H9 (cell line): Measurements from ENCODE around the gene CDK16. TPM values are rescaled to one million over a fixed set of nuclear protein-coding genes. Genes with fewer than 3 reads are reported as not detected.

ENCODE experiments used
- DNase-seq: peaks from one replicate; pipeline ENCODE4 v3.0.0-alpha.2; 2017
- H2AFZ ChIP-seq: one replicate; pipeline ENCODE4 v1.6.1; 2013; ENCODE audit warnings: mild to moderate bottlenecking, low read length, control low read depth, moderate library complexity
- H2AK5ac ChIP-seq: 2 replicates; pipeline ENCODE4 v1.6.1; 2013; ENCODE audit warnings: low read length, control low read depth, mixed read lengths; ENCODE audit not compliant: insufficient read length
- H2BK120ac ChIP-seq: one replicate; pipeline ENCODE4 v1.6.1; 2013; ENCODE audit warnings: low read depth, mild to moderate bottlenecking, low read length, control low read depth, inconsistent platforms; ENCODE audit not compliant: poor library complexity, severe bottlenecking
- H2BK12ac ChIP-seq: 2 replicates; pipeline ENCODE4 v1.6.1; 2013; ENCODE audit warnings: low read length, control low read depth, mixed read lengths, low read depth; ENCODE audit not compliant: insufficient read length
- H2BK15ac ChIP-seq: 2 replicates; pipeline ENCODE4 v1.6.1; 2013; ENCODE audit warnings: low read depth, low read length, control low read depth
- H2BK20ac ChIP-seq: one replicate; pipeline ENCODE4 v1.6.1; 2013; ENCODE audit warnings: low read depth, mild to moderate bottlenecking, low read length, control low read depth, inconsistent platforms; ENCODE audit not compliant: poor library complexity, severe bottlenecking
- H2BK5ac ChIP-seq: 2 replicates; pipeline ENCODE4 v1.6.1; 2013; ENCODE audit warnings: low read length, control low read depth, mixed read lengths; ENCODE audit not compliant: insufficient read length
- H3K14ac ChIP-seq: 2 replicates; pipeline ENCODE4 v1.6.1; 2013; ENCODE audit warnings: low read length, control low read depth; ENCODE audit not compliant: insufficient read depth
- H3K18ac ChIP-seq: 2 replicates; pipeline ENCODE4 v1.6.1; 2013; ENCODE audit warnings: low read depth, mild to moderate bottlenecking, mixed read lengths, low read length, control low read depth; ENCODE audit not compliant: insufficient read length
- H3K23ac ChIP-seq: 2 replicates; pipeline ENCODE4 v1.6.1; 2013; ENCODE audit warnings: low read length, control low read depth, mixed read lengths, low read depth; ENCODE audit not compliant: insufficient read length
- H3K23me2 ChIP-seq: 2 replicates; pipeline ENCODE4 v1.6.1; 2013; ENCODE audit warnings: low read depth, mild to moderate bottlenecking, mixed read lengths, low read length, control low read depth; ENCODE audit not compliant: insufficient read length, poor library complexity, severe bottlenecking
- H3K27ac ChIP-seq: 2 replicates; pipeline ENCODE4 v1.5.1; 2013; ENCODE audit warnings: low read length, control low read depth, mixed read lengths, low read depth; ENCODE audit not compliant: insufficient read length
- H3K27me3 ChIP-seq: 2 replicates; pipeline ENCODE4 v1.6.1; 2013; ENCODE audit warnings: low read length, control low read depth, inconsistent platforms; ENCODE audit not compliant: insufficient read depth
- H3K4ac ChIP-seq: 2 replicates; pipeline ENCODE4 v1.6.1; 2013; ENCODE audit warnings: low read depth, mild to moderate bottlenecking, control low read depth, inconsistent platforms, low read length, moderate library complexity
- H3K4me1 ChIP-seq: 2 replicates; pipeline ENCODE4 v1.6.1; 2013; ENCODE audit warnings: low read length, control low read depth, inconsistent platforms; ENCODE audit not compliant: insufficient read depth
- H3K4me2 ChIP-seq: 2 replicates; pipeline ENCODE4 v1.6.1; 2013; ENCODE audit warnings: low read length, control low read depth, mixed read lengths; ENCODE audit not compliant: insufficient read length, insufficient read depth
- H3K56ac ChIP-seq: 2 replicates; pipeline ENCODE4 v1.6.1; 2013; ENCODE audit warnings: low read depth, mild to moderate bottlenecking, mixed read lengths, low read length, control low read depth; ENCODE audit not compliant: insufficient read length
- H3K79me1 ChIP-seq: 2 replicates; pipeline ENCODE4 v1.6.1; 2013; ENCODE audit warnings: low read depth, mild to moderate bottlenecking, moderate library complexity, low read length, control low read depth, inconsistent platforms; ENCODE audit not compliant: insufficient read depth, poor library complexity, severe bottlenecking
- H3K79me2 ChIP-seq: 2 replicates; pipeline ENCODE4 v1.6.1; 2013; ENCODE audit warnings: low read length, control low read depth, inconsistent platforms; ENCODE audit not compliant: insufficient read depth
- H3K9ac ChIP-seq: 2 replicates; pipeline ENCODE4 v1.6.1; 2013; ENCODE audit warnings: low read length, control low read depth, mixed read lengths; ENCODE audit not compliant: insufficient read length; ENCODE audit errors: extremely low read depth
- H3K9me3 ChIP-seq: one replicate; pipeline ENCODE4 v1.6.1; 2013; ENCODE audit warnings: low read depth, low read length, inconsistent platforms; ENCODE audit not compliant: control insufficient read depth
- H3T11ph ChIP-seq: one replicate; pipeline ENCODE4 v1.6.1; 2013; ENCODE audit warnings: mild to moderate bottlenecking, low read length, control low read depth, inconsistent platforms
- H4K20me1 ChIP-seq: one replicate; pipeline ENCODE4 v1.6.1; 2013; ENCODE audit not compliant: control insufficient read depth, insufficient read length, insufficient read depth
- H4K5ac ChIP-seq: 2 replicates; pipeline ENCODE4 v1.6.1; 2013; ENCODE audit warnings: low read depth, mild to moderate bottlenecking, mixed read lengths, low read length, control low read depth; ENCODE audit not compliant: insufficient read length
- H4K8ac ChIP-seq: replicated peaks from 2 replicates; pipeline ENCODE4 v1.6.1; 2013; ENCODE audit warnings: low read length, control low read depth, mixed read lengths, low read depth; ENCODE audit not compliant: insufficient read length
- H4K91ac ChIP-seq: 2 replicates; pipeline ENCODE4 v1.6.1; 2013; ENCODE audit warnings: low read depth, mild to moderate bottlenecking, moderate library complexity, mixed read lengths, low read length, control low read depth; ENCODE audit not compliant: insufficient read length
- H3K27ac Mint-ChIP-seq, 3 experiments: 2 replicates in 2 of 3; 3 replicates in 1 of 3; pipeline ENCODE4 v1.8.0; 2020 to 2021; ENCODE audit warnings: mixed read lengths in 3 of 3, mild to moderate bottlenecking in 1 of 3, moderate library complexity in 1 of 3
- H3K27me3 Mint-ChIP-seq: 2 replicates; pipeline ENCODE4 v1.8.0; 2021; ENCODE audit warnings: low read depth, mild to moderate bottlenecking, moderate library complexity, mixed read lengths
- H3K36me3 Mint-ChIP-seq, 3 experiments: 2 replicates in 2 of 3; 3 replicates in 1 of 3; pipeline ENCODE4 v1.8.0; 2020 to 2021; ENCODE audit warnings: low read depth in 3 of 3, mixed read lengths in 3 of 3; ENCODE audit not compliant: insufficient read depth in 1 of 3
- H3K4me1 Mint-ChIP-seq, 2 experiments: 2 replicates each; pipeline ENCODE4 v1.8.0; 2020; ENCODE audit warnings: mixed read lengths in 2 of 2
- H3K4me3 Mint-ChIP-seq, 2 experiments: 2 replicates in 1 of 2; 3 replicates in 1 of 2; pipeline ENCODE4 v1.8.0; 2020 to 2021; ENCODE audit warnings: mild to moderate bottlenecking in 2 of 2, mixed read lengths in 2 of 2, moderate library complexity in 1 of 2
- H3K9me3 Mint-ChIP-seq, 2 experiments: 2 replicates in 1 of 2; 3 replicates in 1 of 2; pipeline ENCODE4 v1.8.0; 2020; ENCODE audit warnings: mild to moderate bottlenecking in 2 of 2, mixed read lengths in 2 of 2, moderate library complexity in 1 of 2
- WGBS: extraction: QIAGEN DNeasy Blood & Tissue Kit; methylation state at CpG from one replicate; pipeline ENCODE4 v1.1.7; 2013; ENCODE audit warnings: missing lambda C conversion rate, low lambda C conversion rate, mixed read lengths; ENCODE audit not compliant: insufficient read length; ENCODE audit errors: extremely low coverage; 5-methylcytosine and 5-hydroxymethylcytosine counted together
- total RNA-seq: library from RNA; stranded (reverse); gene quantifications from 2 replicates; pipeline ENCODE4 v1.2.1, GENCODE V29; 2021
- TF ChIP-seq, protein P1 (sequence below): fragments of 200-600 bp; sonication (generic); conservative IDR thresholded peaks from 3 replicates; pipeline ENCODE4 v1.8.0; 2021; ENCODE audit warnings: antibody characterized with exemption, mild to moderate bottlenecking

CDK16 gene
- total RNA-seq, 1 experiment from 2014 or later, result 226 TPM

DNA sequence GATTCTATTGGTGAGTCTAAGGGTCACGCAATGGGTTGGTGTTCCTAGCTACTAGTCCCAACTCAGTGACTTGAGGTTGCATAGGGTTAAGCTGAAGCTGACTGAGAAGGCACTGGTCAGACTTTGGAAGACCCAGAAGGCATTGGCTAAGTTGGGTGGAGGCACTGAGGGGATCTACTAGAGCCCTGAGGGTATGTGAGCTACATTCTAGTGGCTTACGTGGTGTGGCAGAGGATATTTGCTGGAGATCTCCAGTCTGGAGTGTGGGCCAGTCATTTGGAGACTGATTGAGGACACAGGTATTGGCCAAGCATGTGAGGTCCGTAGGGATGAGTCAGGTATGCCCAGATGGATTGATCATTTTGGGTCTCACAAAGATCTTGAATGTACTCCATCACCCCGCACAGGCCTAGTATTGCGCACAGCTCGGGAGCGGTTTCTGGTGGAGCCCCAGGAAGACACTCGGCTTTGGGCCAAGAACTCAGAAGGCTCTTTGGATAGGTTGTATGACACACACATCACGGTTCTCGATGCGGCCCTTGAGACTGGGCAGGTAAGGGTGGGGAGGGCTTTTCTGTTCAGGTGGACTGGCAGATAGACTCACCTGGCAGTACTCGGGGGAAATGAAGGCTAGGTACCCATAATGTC is 21.5 kb downstream of the CDK16 start:
- H2AFZ ChIP-seq, result no peak overlapping the region
- H3K56ac ChIP-seq, result no peak overlapping the region
- Mint-ChIP-seq H3K4me1 (peaks cover 5 to 11% of the 10 kb centered on the region in 2 experiments), H3K27ac (no peak overlapping the region), H3K36me3 (peaks cover 45 to 59% (median 58%) of the 10 kb centered on the region in 3 experiments; a peak in 6 of 7 replicates), H3K4me3 (no peak overlapping the region), H3K27me3 (peaks cover 1% of the 10 kb centered on the region; the same call in 1 of the 2 replicates), H3K9me3 (no peaks in the 10 kb centered on the region; a peak in 1 of 5 replicates)
- no peak overlapping the region for H3K23ac ChIP-seq
- TF ChIP-seq, protein P1, sequence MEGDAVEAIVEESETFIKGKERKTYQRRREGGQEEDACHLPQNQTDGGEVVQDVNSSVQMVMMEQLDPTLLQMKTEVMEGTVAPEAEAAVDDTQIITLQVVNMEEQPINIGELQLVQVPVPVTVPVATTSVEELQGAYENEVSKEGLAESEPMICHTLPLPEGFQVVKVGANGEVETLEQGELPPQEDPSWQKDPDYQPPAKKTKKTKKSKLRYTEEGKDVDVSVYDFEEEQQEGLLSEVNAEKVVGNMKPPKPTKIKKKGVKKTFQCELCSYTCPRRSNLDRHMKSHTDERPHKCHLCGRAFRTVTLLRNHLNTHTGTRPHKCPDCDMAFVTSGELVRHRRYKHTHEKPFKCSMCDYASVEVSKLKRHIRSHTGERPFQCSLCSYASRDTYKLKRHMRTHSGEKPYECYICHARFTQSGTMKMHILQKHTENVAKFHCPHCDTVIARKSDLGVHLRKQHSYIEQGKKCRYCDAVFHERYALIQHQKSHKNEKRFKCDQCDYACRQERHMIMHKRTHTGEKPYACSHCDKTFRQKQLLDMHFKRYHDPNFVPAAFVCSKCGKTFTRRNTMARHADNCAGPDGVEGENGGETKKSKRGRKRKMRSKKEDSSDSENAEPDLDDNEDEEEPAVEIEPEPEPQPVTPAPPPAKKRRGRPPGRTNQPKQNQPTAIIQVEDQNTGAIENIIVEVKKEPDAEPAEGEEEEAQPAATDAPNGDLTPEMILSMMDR, result no peak
- H4K8ac ChIP-seq, result no peak overlapping the region
- H2BK5ac ChIP-seq, result no peak overlapping the region
- H4K20me1 ChIP-seq, result no peaks in the 10 kb centered on the region
- H4K5ac ChIP-seq, result no peak overlapping the region
- H3K79me2 ChIP-seq, result peaks cover 11% of the 10 kb centered on the region; the same call in 1 of the 2 replicates
- H3K9me3 ChIP-seq, result no peaks in the 10 kb centered on the region
- no peak overlapping the region for H2AK5ac ChIP-seq
- no peak overlapping the region for H3K4ac ChIP-seq
- no peak overlapping the region for H4K91ac ChIP-seq
- H2BK20ac ChIP-seq, result no peak overlapping the region
- no peak overlapping the region for H2BK120ac ChIP-seq
- no peaks in the 10 kb centered on the region for H3K4me1 ChIP-seq
- H3K27ac ChIP-seq, result no peak overlapping the region
- H3K23me2 ChIP-seq, result no peaks in the 10 kb centered on the region
- no peaks in the 10 kb centered on the region for H3K27me3 ChIP-seq
- no peak overlapping the region for H3K9ac ChIP-seq
- H3K18ac ChIP-seq, result no peak overlapping the region
- H2BK15ac ChIP-seq, result no peak overlapping the region
- no peak overlapping the region for H3K4me2 ChIP-seq
- no peak for DNase-seq
- H3K79me1 ChIP-seq, result peaks cover 2% of the 10 kb centered on the region
- no peak overlapping the region for H2BK12ac ChIP-seq
- WGBS, result no CpG with 5 or more reads among the region's 12 CpGs
- no peak overlapping the region for H3T11ph ChIP-seq
- H3K14ac ChIP-seq, result no peak overlapping the region
